GM19043 (cell line): ENCODE measurements around the gene AUTS2.

ENCODE experiments used
- ATAC-seq: cut with Tn5 transposase; IDR thresholded peaks from one replicate; pipeline ENCODE4 v1.9.1; 2021; ENCODE audit warnings: low read depth; ENCODE audit not compliant: unreplicated experiment

Gene AUTS2

GRCh38 chr7:69912141-69912540, 313.9 kb downstream of the AUTS2 start:
- ATAC-seq, result no peak

DNA sequence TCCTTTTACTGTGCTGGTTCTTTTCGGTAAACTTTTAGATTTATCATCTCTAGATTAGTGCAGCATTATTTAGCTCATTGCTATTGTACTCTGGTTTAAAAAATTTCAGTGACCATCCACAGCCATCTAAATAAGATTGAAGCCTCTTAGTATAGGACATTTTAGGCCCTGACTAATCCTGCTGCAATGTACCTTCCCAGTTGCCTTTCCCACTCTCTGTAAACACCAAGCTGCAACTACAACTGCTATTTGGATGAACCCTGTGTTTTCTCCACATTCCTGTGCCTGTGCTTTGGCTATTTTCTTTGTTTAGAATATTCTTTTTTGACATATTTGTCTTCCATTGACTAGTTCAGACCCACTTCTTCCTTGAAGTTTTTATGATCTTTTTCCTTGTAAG, 314.6 kb downstream of the AUTS2 start:
- ATAC-seq, result no peak

DNA sequence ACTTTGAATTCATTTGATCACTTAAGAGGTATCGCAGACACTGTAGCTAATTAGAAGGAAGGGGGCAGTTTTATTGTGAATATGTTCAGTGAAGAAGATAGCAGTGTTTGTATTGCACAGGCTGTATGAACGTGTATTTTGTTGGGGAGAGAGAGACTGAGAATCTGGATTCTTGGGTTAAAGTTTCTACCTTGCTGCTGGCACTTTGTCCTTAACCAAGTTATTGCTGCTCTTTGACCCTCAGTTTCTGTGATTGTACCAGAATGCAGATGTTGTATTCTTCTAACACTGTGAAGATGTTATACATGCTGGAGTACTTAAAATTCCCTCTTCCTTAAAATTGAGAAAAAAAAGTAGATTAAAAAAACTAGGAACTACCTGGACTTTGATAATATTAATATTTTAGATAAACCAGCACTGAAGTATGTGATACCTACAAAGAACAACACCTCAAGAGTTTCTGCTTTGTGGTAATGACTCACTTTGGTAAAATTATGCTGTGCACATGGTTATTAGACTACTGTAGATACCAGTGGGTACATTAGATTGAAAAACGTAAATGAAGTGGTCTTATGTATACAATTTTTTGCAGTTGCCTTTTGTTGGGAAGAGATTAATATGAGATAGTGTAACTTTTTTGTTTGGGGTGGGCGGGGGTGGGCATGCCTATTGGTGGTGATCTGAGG, 321.3 kb downstream of the AUTS2 start:
- ATAC-seq, result no peak

GRCh38 chr7:69920797-69921196, 322.5 kb downstream of the AUTS2 start:
- ATAC-seq, result no peak

GRCh38 chr7:69922026-69922803, 323.9 kb downstream of the AUTS2 start:
- ATAC-seq, result peak; percentile 53

- ATAC-seq, result no peak
Measured at GRCh38 chr7:69927461-69927860, 329.2 kb downstream of the AUTS2 start.

DNA sequence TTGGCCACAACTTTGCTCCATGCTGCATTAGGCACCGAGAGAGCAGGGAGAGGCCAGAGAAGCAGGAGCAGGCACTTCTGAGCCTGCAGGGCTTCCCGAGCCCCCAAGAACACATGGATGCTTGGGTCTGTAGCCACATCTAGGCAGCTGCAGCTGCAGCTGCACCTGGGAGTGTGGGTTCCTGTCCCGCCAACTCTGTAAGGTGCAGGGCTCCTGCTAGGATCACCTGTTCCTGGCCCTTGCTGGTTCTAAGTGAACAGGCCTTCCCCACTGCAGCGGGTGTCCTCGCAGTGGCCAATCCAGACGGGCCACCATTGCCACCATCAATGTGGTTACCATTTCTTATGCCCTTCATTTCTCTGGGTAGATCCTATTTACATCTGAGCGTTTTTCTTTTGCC, 330.3 kb downstream of the AUTS2 start:
- ATAC-seq, result no peak

GRCh38 chr7:69929622-69930021, 331.3 kb downstream of the AUTS2 start:
- no peak for ATAC-seq

DNA sequence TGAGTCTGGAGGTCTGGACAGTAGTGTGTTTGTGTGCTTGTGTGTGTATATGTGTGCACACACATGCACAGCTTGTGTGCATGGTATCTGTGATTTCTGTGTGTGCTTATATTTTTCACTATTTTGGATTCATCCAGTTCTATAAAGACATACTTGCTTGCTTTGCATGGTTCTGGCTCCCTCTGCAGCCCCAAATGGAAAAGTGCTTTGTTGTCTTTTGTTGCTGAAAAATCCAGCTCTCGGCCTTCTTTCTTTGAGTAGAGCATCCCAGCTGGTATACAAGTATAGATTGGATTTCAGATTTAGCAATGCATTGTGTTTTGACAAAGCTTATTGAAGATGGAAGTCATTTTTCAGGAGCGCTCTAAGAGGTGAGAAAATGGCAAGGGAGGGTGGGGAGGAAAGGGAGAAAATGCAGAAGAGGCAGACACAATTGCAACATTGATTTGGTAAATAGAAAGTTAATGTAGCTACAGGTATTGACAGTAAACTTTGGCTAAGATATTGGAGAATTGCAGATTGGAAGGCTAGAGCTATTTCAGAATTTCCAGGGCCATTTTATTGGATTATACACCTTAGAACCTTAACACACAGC, 333.9 kb downstream of the AUTS2 start:
- no peak for ATAC-seq

GRCh38 chr7:69934144-69934903, 336.0 kb downstream of the AUTS2 start:
- ATAC-seq, result no peak

- ATAC-seq, result no peak
Measured at GRCh38 chr7:69935107-69935506, 336.8 kb downstream of the AUTS2 start.

DNA sequence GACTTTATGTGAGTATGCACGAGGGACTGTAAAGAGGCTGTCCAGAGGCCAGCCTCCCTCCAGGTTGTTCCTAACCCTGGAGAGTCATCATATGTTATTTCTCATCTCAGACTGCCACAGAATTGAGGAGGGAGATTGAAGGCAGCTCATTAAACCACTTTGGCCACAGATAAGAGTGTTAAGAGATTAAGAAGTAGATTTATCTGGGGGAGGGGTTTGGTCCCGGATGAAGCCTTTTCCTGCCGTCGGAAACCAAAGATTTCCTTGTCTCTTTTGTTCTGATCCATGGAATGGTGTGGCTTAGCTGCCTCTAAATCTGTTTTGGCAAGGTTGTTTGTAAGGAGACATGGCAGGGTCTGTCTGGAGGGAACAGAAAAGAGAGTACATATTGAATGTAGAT, 338.8 kb downstream of the AUTS2 start:
- ATAC-seq, result no peak

DNA sequence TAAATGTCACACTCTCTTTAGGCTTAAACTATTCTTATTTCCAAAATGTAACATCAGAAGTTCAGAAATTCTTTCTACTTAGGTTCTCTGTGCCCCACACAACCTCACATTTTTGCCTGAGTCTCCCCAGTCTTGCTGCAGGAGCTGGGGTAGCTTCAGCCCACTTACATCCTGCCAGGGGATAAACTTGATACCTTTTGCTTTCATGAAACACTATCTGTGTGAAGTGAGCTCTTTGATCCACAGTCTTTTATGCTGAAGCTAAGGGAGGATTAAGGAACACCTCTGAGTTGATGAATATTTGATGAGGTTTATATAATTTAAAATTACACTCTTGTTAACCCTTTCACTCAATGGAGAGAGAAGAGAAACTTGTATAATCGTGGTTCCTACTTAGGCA, 341.0 kb downstream of the AUTS2 start:
- ATAC-seq, result no peak

DNA sequence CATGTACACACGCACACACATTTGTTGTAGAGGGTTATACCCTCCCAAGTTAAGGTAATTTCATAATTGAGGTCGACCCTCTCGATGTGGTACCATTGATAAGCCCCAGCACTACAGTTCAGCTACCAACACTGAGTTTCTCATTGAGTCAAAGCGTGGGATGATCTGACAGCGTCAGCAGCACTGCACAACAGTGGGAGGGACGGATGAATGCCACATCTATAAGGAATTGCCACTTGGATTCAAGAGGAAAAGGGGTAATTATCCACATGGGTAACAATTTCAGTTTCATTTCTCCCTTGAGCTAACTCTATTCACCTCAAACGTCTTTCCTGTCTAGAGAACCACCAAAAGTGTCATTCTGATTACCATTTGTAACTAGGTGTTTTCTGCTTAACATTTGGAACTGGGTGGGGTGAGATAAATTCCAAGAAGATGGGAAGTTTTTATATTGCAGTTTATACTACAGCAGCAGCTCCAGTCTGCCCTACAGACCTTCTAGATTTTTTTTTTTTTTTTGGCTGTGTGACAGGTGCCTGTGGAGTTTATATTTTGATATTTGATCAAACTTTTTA, 342.9 kb downstream of the AUTS2 start:
- ATAC-seq, result no peak

GRCh38 chr7:69942573-69942972, 344.3 kb downstream of the AUTS2 start:
- ATAC-seq, result no peak

DNA sequence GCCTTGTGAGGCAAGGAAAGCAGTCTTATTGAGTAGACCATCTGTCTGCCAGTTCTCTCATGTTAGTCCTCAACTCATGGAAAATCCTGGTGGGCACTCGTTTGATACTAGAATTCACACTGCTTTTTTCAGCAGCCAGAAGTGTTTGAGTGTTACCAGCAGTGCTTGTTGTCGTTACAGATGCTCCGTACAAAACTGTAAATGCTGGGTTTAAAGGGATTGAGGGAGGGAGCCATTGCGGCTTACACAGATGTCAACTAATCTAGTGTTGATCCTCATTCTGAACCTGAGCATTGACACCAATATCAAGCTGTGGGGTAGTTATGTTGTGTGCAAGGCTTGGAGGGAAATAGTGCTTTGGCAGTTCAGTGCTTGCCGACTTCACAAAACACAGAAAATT, 348.6 kb downstream of the AUTS2 start:
- no peak for ATAC-seq

- ATAC-seq, result no peak
Measured at GRCh38 chr7:69947998-69948397, 349.7 kb downstream of the AUTS2 start.

GRCh38 chr7:69949122-69949521, 350.8 kb downstream of the AUTS2 start:
- no peak for ATAC-seq

- no peak for ATAC-seq
Measured at GRCh38 chr7:69951458-69951857, 353.2 kb downstream of the AUTS2 start.

- ATAC-seq, result no peak
Measured at GRCh38 chr7:69953136-69954067, 355.1 kb downstream of the AUTS2 start.
